Glomerular visceral epithelial cell (primary cell): ENCODE measurements around the gene ZNF398.
"Not testable (repeated sequence)": the region's sequence is repeated elsewhere in the genome, so short reads cannot be mapped to it uniquely, and the experiment has no call there.

Experiments
- DNase-seq: peaks from one replicate; pipeline ENCODE4 v3.0.0-alpha.2; 2016; ENCODE audit errors: extremely low spot score

Gene ZNF398

DNA sequence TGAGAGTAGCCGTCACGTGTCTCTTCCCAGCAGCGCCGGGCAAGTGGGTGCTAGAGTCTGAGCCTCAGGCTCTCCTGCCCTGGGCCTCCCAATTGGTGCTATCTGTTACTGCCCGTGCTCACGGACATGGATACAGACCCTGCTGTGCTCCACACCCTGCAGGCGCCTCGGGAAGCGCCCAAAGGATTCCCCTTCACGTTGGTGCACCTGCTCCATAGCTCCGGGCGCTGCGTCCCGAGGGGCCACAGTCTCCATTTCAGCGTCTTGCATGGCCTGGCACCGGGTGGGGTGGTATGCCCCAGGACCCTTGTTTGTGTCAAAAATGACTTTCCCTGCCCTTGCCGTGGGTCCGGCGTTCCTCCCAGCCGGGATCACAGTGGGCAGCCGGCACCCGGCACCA lies 78.4 kb downstream of the ZNF398 start:
- DNase-seq, result no peak

GRCh38 chr7:149226366-149226765 lies 79.1 kb downstream of the ZNF398 start:
- not testable (repeated sequence) for DNase-seq

DNA sequence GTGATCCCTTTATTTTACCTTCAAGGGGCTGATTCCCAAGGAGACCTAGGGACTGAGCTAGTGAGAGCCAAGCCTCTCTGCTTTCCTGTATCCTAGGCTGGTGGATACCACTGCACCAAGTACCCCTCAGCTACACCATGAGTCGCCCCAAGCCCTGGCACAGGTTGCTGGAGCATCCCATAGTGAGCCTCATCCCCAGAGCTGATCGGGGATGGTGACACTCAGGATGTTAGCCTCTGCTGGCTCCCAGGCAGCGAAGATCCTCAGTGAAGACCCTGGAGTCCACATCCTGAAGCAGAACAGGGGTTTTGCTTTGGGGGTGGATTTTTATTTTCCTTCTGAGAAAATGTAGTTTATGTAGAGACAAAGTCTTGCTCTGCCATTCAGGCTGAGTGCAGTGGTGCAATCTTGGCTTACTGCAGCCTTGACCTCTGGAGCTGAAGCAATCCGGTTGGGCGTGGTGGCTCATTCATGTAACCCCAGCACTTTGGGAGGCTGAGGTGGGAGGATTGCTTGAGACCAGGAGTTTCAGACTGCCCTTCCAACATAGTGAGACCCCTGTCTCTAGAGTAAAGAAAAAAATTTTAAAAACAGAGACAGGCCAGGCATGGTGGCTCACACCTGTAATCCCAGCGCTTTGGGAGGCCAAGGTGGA lies 79.7 kb downstream of the ZNF398 start:
- no peak for DNase-seq

DNA sequence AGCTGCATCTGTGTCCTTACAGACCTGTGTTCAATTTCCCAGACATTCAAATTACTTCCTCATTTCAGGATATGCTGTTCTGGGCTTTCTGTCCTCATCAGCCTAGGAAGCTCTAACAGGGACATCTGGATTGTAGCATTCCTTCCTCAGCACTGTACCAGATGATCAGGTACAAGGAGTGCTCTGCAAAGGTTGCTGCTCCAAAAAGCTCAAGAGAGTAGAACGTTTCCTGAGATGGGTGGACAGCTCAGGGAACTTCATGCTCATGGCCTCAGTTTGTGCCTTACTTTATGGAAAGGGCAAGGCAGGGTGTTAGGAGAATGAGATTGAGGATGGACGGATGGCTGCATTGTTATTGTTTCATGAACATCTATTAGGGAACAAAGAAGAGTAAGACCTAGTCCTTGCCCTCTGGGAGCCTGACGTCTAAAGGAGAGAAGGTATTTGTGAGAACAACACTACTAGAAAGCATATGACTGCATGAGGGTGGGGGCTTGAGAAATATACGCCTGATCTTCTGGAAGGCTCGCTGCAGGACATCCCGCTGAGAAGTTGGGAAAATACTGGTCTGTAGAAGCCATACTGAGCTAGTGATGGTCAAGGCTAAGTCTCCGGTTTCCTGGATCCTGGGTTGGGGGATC lies 81.7 kb downstream of the ZNF398 start:
- no peak for DNase-seq

DNA sequence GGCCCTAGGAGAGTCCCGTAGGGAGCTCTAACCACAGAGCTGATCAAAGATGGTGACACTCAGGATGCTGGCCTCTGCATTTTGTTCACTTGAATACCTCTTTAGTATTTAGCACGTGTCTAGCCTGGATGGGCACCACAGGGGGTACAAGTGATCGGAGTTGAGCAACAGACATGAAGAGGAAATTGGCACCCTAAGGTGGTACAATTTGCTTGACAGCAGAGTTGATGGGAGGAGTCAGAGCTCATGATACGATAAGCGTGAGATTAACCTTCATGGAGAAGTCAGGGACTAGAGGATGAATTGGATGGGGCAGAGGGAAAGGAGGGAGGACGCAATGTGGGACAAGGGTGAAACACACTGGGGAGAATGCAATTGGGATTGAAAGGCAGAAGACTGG lies 82.3 kb downstream of the ZNF398 start:
- DNase-seq, result no peak

DNA sequence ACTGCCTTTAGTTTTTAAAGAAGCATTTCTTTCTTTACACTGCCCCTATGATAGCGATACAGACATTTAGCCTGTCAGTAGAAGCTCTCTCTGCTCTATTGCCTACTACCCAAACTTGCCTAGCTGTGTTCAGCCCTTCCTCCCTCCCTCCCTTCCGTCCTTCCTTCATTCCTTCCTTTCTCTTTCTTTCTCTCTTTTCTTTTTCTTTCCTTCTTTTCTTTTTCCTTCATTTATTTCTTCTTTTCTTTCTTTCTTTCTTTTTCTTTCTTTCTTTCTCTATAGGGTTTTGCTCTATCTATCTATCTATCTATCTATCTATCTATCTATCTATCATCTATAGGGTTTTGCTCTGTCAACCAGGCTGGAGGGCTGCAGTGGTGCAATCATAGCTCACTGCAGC lies 85.1 kb downstream of the ZNF398 start:
- no peak for DNase-seq
